K562 (cell line): ENCODE measurements around the gene SOX30. TPM values are rescaled to one million over a fixed set of nuclear protein-coding genes. Genes with fewer than 3 reads are reported as not detected.
A peak's percentile ranks its signal among the peaks of the same experiment; 100 is the strongest.

Source experiments
- ATAC-seq: fragments of 200-7000 bp; cut with Tn5 transposase; 3 replicates; pipeline ENCODE4 v1.9.1; 2020; ENCODE audit warnings: moderate library complexity
- BruUV-seq: library from RNA; stranded (reverse); fragments of 400-500 nt; replicated peaks from 2 replicates; lab custom pipeline; 2021; lab: Mats Ljungman, UMichigan
- CTCF ChIA-PET: fragments of 300-600 bp; formaldehyde crosslinking; extraction: SDS; loops from one replicate; lab custom pipeline; 2021; ENCODE audit warnings: low intra/inter-chr PET ratio; lab: Yijun Ruan, JAX
- POLR2A ChIA-PET: fragments of 300-600, 350-650 bp; sonication (Branson Sonifier 250); formaldehyde crosslinking; extraction: SDS; loops from one replicate; lab custom pipeline; 2021; ENCODE audit warnings: antibody characterized with exemption, inconsistent platforms; lab: Yijun Ruan, JAX
- DNase-seq, 4 experiments: peaks; one replicate each; pipeline versions ENCODE4 v3.0.0 to v3.0.0-alpha.2; 2011 to 2018; ENCODE audit warnings: low spot score in 3 of 4, mixed read lengths in 3 of 4; ENCODE audit errors: extremely low read depth in 1 of 4
- FAIRE-seq: peaks from 2 replicates; lab custom pipeline; 2011; peaks lifted over from hg19 to GRCh38; lab: Jason Lieb, UNC
- H2AFZ ChIP-seq: 2 replicates; pipeline ENCODE4 v1.6.0; 2011; ENCODE audit warnings: low read depth, low read length, control low read depth, inconsistent platforms
- H3K27ac ChIP-seq: fragments of 200-600 bp; 3 replicates; pipeline ENCODE4 v1.8.0; 2011; ENCODE audit warnings: low read depth, mild to moderate bottlenecking, control low read depth, inconsistent platforms, low read length, moderate library complexity, mixed read lengths; ENCODE audit errors: extremely low read depth
- H3K27me3 ChIP-seq, 2 experiments: fragments of 300-600 bp in 1 of 2; 2 replicates in 1 of 2; 3 replicates in 1 of 2; pipeline versions ENCODE4 v1.6.0 to v1.8.0; 2011; ENCODE audit warnings: inconsistent platforms in 2 of 2, low read length in 2 of 2, mild to moderate bottlenecking in 1 of 2, mixed read lengths in 1 of 2, moderate library complexity in 1 of 2; ENCODE audit not compliant: control insufficient read depth in 2 of 2, insufficient read depth in 2 of 2
- H3K36me3 ChIP-seq: fragments of 300-600 bp; 3 replicates; pipeline ENCODE4 v1.8.0; 2011; ENCODE audit warnings: mild to moderate bottlenecking, low read length, inconsistent platforms; ENCODE audit not compliant: control insufficient read depth, insufficient read depth
- H3K4me1 ChIP-seq, 2 experiments: fragments of 200-600 bp in 1 of 2; replicated peaks in 1 of 2; 2 replicates in 1 of 2; 3 replicates in 1 of 2; pipeline versions ENCODE4 v1.5.1 to v1.8.0; 2011; ENCODE audit warnings: inconsistent platforms in 2 of 2, low read length in 2 of 2, mild to moderate bottlenecking in 1 of 2, mixed read lengths in 1 of 2, moderate library complexity in 1 of 2; ENCODE audit not compliant: control insufficient read depth in 2 of 2, insufficient read depth in 2 of 2
- H3K4me2 ChIP-seq: 2 replicates; pipeline ENCODE4 v1.6.1; 2011; ENCODE audit warnings: low read length, control low read depth, inconsistent platforms, mixed read lengths; ENCODE audit not compliant: insufficient read depth
- H3K4me3 ChIP-seq: fragments of 200-600 bp; sonication (generic), shearing (Covaris generic); 2 replicates; pipeline ENCODE4 v1.5.1; 2016; ENCODE audit warnings: control low read depth, inconsistent platforms
- H3K79me2 ChIP-seq: fragments of 200-600 bp; 3 replicates; pipeline ENCODE4 v1.8.0; 2011; ENCODE audit warnings: low read length, inconsistent platforms; ENCODE audit not compliant: control insufficient read depth, insufficient read depth
- H3K9ac ChIP-seq, 2 experiments: 2 replicates each; pipeline versions ENCODE4 v1.6.0 to v1.6.1; 2011; ENCODE audit warnings: low read depth in 2 of 2, low read length in 2 of 2, control low read depth in 1 of 2, inconsistent platforms in 1 of 2, mild to moderate bottlenecking in 1 of 2, mixed read lengths in 1 of 2; ENCODE audit not compliant: insufficient read depth in 1 of 2
- H3K9me1 ChIP-seq: one replicate; pipeline ENCODE4 v1.6.0; 2011; ENCODE audit warnings: inconsistent platforms, mild to moderate bottlenecking, low read length, moderate library complexity; ENCODE audit not compliant: control insufficient read depth, insufficient read depth
- H3K9me3 ChIP-seq: replicated peaks from 2 replicates; pipeline ENCODE4 v1.5.1; 2011; ENCODE audit warnings: low read depth, low read length, inconsistent platforms; ENCODE audit not compliant: control insufficient read depth, insufficient read depth
- H4K20me1 ChIP-seq: replicated peaks from 2 replicates; pipeline ENCODE4 v1.6.1; 2011; ENCODE audit warnings: low read length, inconsistent platforms, mixed read lengths; ENCODE audit not compliant: control insufficient read depth, insufficient read depth
- ARID4B ChIP-seq: sonication (generic); formaldehyde crosslinking; IDR thresholded peaks from 2 replicates; pipeline ENCODE4 v1.8.0; 2022; ENCODE audit warnings: mild to moderate bottlenecking, missing genetic modification reagents
- FOXJ2 ChIP-seq: fragments of 200-800 bp; sonication (Bioruptor generic); IDR thresholded peaks from 2 replicates; pipeline ENCODE4 v1.6.1; 2016; ENCODE audit warnings: missing genetic modification characterization, missing compliant biosample characterization
- GTF2A2 ChIP-seq: IDR thresholded peaks from 2 replicates; pipeline ENCODE4 v1.6.1; 2016; ENCODE audit warnings: mild to moderate bottlenecking, missing genetic modification characterization, missing compliant biosample characterization
- ILK ChIP-seq: fragments of 450-650 bp; IDR thresholded peaks from 2 replicates; pipeline ENCODE4 v1.6.1; 2016; ENCODE audit warnings: missing genetic modification characterization, low read depth, mild to moderate bottlenecking, missing compliant biosample characterization, moderate library complexity, borderline replicate concordance
- KLF13 ChIP-seq: fragments of 450-650 bp; IDR thresholded peaks from 2 replicates; pipeline ENCODE4 v1.6.1; 2016; ENCODE audit warnings: missing genetic modification characterization, low read depth, mild to moderate bottlenecking, missing compliant biosample characterization, moderate library complexity, borderline replicate concordance
- NCOR1 ChIP-seq: fragments of 450-650 bp; IDR thresholded peaks from 2 replicates; pipeline ENCODE4 v1.6.1; 2016; ENCODE audit warnings: mild to moderate bottlenecking, moderate library complexity
- PBX2 ChIP-seq, 2 experiments: IDR thresholded peaks in 1 of 2; conservative IDR thresholded peaks in 1 of 2; 2 replicates each; pipeline ENCODE4 v1.6.1; 2016; ENCODE audit warnings: low read depth in 2 of 2, mild to moderate bottlenecking in 1 of 2, missing compliant biosample characterization in 1 of 2, missing genetic modification characterization in 1 of 2, moderate library complexity in 1 of 2
- PTTG1 ChIP-seq: fragments of 450-650 bp; IDR thresholded peaks from 2 replicates; pipeline ENCODE4 v1.6.1; 2016; ENCODE audit warnings: low read depth, mild to moderate bottlenecking, missing genetic modification characterization, missing compliant biosample characterization
- RBBP5 ChIP-seq: fragments of 200-600 bp; sonication (generic); IDR thresholded peaks from 2 replicates; pipeline ENCODE4 v1.6.1; 2012; ENCODE audit warnings: borderline replicate concordance, mild to moderate bottlenecking, low read length, control low read depth, inconsistent platforms; ENCODE audit not compliant: insufficient read depth, poor library complexity, severe bottlenecking
- SPI1 ChIP-seq: IDR thresholded peaks from 2 replicates; pipeline ENCODE4 v1.6.1; 2011; ENCODE audit warnings: low read depth, low read length, control low read depth, borderline replicate concordance
- TEAD1 ChIP-seq, 2 experiments: fragments of 450-650 bp in 1 of 2; sonication (generic) in 1 of 2; formaldehyde crosslinking; IDR thresholded peaks; 2 replicates each; pipeline versions ENCODE4 v1.4.0 to v1.8.0; 2020 to 2022; ENCODE audit warnings: mild to moderate bottlenecking in 2 of 2, missing genetic modification reagents in 1 of 2
- WGBS: fragments of 100-300 bp; shearing (Covaris generic); methylation state at CpG from one replicate; pipeline ENCODE4 v1.1.6; 2016; ENCODE audit warnings: low coverage, mixed read lengths; ENCODE audit not compliant: insufficient coverage; ENCODE audit errors: missing lambda C conversion rate; 5-methylcytosine and 5-hydroxymethylcytosine counted together
- in situ Hi-C: fragments of 300-500 bp; cut with MboI; formaldehyde crosslinking; loops from 4 replicates; pipeline ENCODE4 v1.15.0; 2018; ENCODE audit warnings: inconsistent platforms, mixed read lengths
- intact Hi-C: fragments of 100-400 bp; cut with micrococcal nuclease; formaldehyde crosslinking; loops from 2 replicates; pipeline ENCODE4 v1.14.2; 2022
- polyA plus RNA-seq, 8 experiments: library from polyadenylated mRNA; depleted of rRNA in 4 of 8; stranded (reverse) in 5 of 8; unstranded in 3 of 8; fragments of >200 nt; fragmentation: Nextera tagmentation in 2 of 8; fragmentation: Illumina TruSeq in 1 of 8; extraction: Ambion mirVana in 2 of 8; extraction: Trizol in 1 of 8; gene quantifications; 2 replicates each; pipeline versions ENCODE4 v1.2.1 to v1.2.3, GENCODE V29; 2011 to 2014; ENCODE audit warnings: inconsistent platforms in 1 of 8, missing spikeins in 1 of 8
- total RNA-seq, 7 experiments: library from RNA; depleted of rRNA in 6 of 7; stranded (reverse); fragments of >200 nt in 6 of 7; fragmentation: Illumina TruSeq in 2 of 7; extraction: Trizol in 2 of 7; gene quantifications; 2 replicates each; pipeline versions ENCODE4 v1.2.1 to v1.2.3, GENCODE V29; 2011 to 2021; ENCODE audit warnings: low replicate concordance in 1 of 7

Gene SOX30
- total and polyA plus RNA-seq, 9 of the 15 experiments (the other 6 are each of a cell fraction or from before 2014, with no cell fraction given): not detected

GRCh38 chr5:157611571-157612476 is 40.4 kb downstream of the SOX30 start:
- H3K4me3 ChIP-seq: no peak overlapping the region
- BruUV-seq: no TSS peak
- DNase-seq: peak in 1 of 4 experiments; percentile 17
- POLR2A ChIA-PET: interaction anchor here (1.0 kb wide), 1 partner anchor 12 kb away, joined by 4 read pairs; no protein-coding TSS in a partner anchor
- no peaks in the 10 kb centered on the region for H3K36me3 ChIP-seq
- H3K9me3 ChIP-seq: 0 out of 2 replicates have a peak, but pooled peaks cover 2% of the 10 kb centered on the region
- H3K4me1 ChIP-seq: peaks cover 11 to 32% of the 10 kb centered on the region in 2 experiments; a peak in 4 of 5 replicates
- in situ Hi-C loops: no loop called here
- intact Hi-C loops: no loop called here
- WGBS: 51% methylated on average over 8 of the region's 10 CpGs
- peak overlapping the region; percentile 16; the same call in 1 of the 2 replicates for H3K4me2 ChIP-seq
- peak overlapping the region; percentile 31 for H3K27ac ChIP-seq
- H3K9ac ChIP-seq: no peak overlapping the region; a peak in 1 of 4 replicates
- H3K27me3 ChIP-seq: no peaks in the 10 kb centered on the region; a peak in 1 of 5 replicates
- peak overlapping the region; percentile 86 for H2AFZ ChIP-seq
- CTCF ChIA-PET: no interaction called here
- H4K20me1 ChIP-seq: no peaks in the 10 kb centered on the region
- peak; percentile 20 for ATAC-seq
- H3K9me1 ChIP-seq: no peaks in the 10 kb centered on the region
- no peaks in the 10 kb centered on the region for H3K79me2 ChIP-seq
- FAIRE-seq: no peak
- no peak for TF ChIP-seq ILK (tag)
- 0 out of 2 replicates have a peak, but pooled peaks have one; percentile 4 for TF ChIP-seq KLF13 (tag)
- no peak for TF ChIP-seq ARID4B (CRISPR knock-in tag)
- TF ChIP-seq NCOR1: no peak
- TF ChIP-seq PBX2 (CRISPR knock-in tag; IDR thresholded peaks at IDR 0.05; ENCODE audit: low read depth): no peak
- TF ChIP-seq PBX2 (tag; conservative IDR thresholded peaks at IDR 0.05; ENCODE audit: low read depth): peak; percentile 33; the same call in 1 of the 2 replicates
- peak; percentile 33; the same call in 1 of the 2 replicates for TF ChIP-seq PTTG1 (tag)
- 0 out of 2 replicates have a peak, but pooled peaks have one; percentile 35 for TF ChIP-seq GTF2A2
- no peak for TF ChIP-seq TEAD1 (CRISPR knock-in tag; IDR thresholded peaks at IDR 0.05)
- peak; percentile 28 for TF ChIP-seq RBBP5
- TF ChIP-seq FOXJ2 (tag): 0 out of 2 replicates have a peak, but pooled peaks have one; percentile 28
- TF ChIP-seq SPI1: peak; percentile 81
